WI38 (cell line): ENCODE results near the gene GNG7.

ENCODE experiments used
- H3K4me3 ChIP-seq: 2 replicates; pipeline ENCODE4 v1.5.1; 2011; ENCODE audit warnings: low read depth, mild to moderate bottlenecking, control low read depth, low read length
- CTCF ChIP-seq: IDR thresholded peaks from 2 replicates; pipeline ENCODE4 v1.5.1; 2012; ENCODE audit warnings: low read depth, mild to moderate bottlenecking, control low read depth, low read length

Gene GNG7

GRCh38 chr19:2720777-2721569, 18.5 kb upstream of the GNG7 start, which contains the start of gene DIRAS1:
Gene DIRAS1, minus strand, starts transcription at chr19:2721372. Its CDS starts 3,566 bp downstream, at chr19:2717806.
- no peak for TF ChIP-seq CTCF
- no peak within 1 kb of the TSS for H3K4me3 ChIP-seq

GRCh38 chr19:2719920-2720776, 17.7 kb upstream of the GNG7 start:
- no peak overlapping the region for H3K4me3 ChIP-seq

GRCh38 chr19:2719232-2719735, 16.8 kb upstream of the GNG7 start:
- H3K4me3 ChIP-seq: no peak overlapping the region
- TF ChIP-seq CTCF: no peak

More at GRCh38 chr19:2719920-2720776, 17.7 kb upstream of the GNG7 start:
- TF ChIP-seq CTCF: no peak

GRCh38 chr19:2717638-2718541, 15.4 kb upstream of the GNG7 start:
- no peak for TF ChIP-seq CTCF
- H3K4me3 ChIP-seq: no peak overlapping the region

- TF ChIP-seq CTCF: no peak
- no peak overlapping the region for H3K4me3 ChIP-seq
Measured at GRCh38 chr19:2716722-2717637, 14.5 kb upstream of the GNG7 start.

- no peak for TF ChIP-seq CTCF
- H3K4me3 ChIP-seq: no peak overlapping the region
Measured at GRCh38 chr19:2716275-2716650, 13.8 kb upstream of the GNG7 start.
